Stimulated activated CD4-positive, alpha-beta T cell treated with anti-CD3 and anti-CD28 coated beads, Interleukin-1b, Interleukin-23, amount 100 ng/mL, for 48 hours (primary cell): ENCODE measurements around the gene PDE2A.
A peak's percentile ranks its signal among the peaks of the same experiment; 100 is the strongest.

Source experiments
- DNase-seq: peaks from one replicate; pipeline ENCODE4 v3.0.0-alpha.2; 2020

The PDE2A gene

DNA sequence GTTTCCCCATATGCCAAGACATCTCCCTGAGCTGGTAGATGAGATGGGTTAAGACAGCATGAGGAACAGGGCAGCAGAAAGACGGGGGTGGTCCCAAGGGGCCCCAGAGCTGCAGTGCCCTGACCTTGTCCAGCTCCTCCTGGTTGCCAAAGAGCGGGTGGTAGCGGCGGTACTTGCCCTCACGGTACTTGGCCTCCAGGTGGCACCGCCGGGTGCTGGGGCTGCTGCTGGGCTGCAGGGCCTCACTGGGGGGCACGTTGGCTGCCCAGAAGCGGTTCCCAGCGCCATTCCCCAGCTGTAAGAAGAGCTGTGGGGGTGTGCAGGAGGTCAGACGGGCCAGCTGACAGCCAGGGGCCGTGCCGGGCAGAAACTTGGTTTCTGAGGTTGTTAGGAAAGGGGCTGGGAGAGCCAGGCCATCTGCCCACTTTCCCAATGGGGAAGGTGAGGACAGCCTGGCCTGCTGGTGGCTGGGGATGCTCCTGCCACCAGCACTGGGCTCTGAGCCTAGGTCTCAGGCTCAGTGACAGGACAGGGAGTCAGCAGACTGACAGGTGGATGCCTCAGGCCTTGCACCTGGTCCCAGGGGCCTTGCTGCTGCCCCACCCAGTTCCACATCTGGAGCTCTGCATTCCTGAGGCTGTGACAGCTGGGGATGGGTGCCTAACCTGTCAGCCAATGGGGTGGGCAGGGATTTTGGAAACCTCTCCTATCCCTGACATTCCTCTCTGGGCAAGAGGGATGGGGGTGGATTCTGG, 30.0 kb upstream of the PDE2A start:
- DNase-seq, result no peak

DNA sequence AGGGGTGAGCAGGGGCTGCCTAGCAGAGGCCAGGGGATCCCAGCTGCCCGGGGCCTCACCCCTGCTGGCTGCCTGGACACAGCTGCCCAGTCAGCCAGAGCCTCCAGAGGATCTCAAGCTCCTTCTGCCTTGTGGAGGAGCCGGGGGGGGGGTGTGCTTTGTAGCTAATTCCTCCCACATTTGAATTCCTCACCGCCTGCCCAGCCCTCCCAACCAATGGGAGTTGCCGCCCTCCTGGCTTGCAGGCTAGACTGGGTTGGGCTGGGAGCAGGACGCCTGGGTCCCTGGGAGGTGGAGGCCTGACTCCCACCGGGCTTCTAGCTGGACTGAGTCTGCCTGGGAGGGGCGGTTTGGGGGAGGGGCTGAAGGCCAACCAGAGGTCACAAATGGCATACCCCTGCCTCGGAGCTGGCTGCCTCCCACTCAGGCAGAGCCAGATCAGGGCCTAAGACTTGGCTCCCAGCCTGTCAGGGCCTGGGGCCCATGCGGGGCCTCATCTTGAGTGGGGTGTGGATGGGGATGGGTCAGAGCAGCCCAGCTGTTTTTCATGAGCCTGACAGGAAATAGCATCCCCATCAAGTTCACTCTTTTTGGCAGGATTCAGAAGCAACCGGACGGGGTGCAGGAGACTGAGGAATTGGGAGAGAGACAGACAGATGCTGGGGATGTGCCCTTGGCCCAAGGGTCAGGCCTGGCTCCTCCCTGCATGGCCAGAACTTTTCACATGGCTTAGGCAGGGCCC, 29.2 kb upstream of the PDE2A start:
- no peak for DNase-seq

DNA sequence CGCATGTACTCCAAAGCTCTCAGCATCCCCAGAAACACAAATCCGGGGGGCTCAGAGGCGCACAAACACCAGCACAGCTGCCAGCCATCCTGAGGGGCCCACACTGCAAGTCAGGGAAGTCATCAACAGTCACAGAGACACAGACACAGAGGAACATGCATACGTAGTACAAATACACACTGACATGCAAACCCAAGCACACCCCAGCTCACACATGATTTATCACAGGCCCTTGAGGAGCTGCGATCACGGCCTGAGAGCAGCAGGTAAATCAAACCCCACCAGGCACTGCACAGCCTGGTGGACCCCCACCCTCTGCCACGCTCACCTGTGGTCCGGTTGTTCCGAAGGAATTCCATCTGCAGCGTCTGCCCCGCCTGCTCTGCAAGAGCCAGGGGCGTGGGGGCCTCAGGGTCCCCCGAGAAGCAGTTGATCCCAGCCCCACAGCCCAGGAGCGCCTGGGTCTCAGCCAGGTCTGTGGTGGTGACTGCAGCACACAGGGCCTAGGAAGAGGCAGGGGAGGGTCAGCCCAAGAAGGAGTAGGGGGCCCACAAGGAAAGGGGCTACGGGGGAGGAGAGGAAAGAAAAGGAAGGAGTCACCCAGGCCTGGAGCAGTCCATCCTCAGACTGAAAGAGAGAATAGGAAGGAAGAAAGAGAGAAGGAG, 28.5 kb upstream of the PDE2A start:
- DNase-seq, result no peak

DNA sequence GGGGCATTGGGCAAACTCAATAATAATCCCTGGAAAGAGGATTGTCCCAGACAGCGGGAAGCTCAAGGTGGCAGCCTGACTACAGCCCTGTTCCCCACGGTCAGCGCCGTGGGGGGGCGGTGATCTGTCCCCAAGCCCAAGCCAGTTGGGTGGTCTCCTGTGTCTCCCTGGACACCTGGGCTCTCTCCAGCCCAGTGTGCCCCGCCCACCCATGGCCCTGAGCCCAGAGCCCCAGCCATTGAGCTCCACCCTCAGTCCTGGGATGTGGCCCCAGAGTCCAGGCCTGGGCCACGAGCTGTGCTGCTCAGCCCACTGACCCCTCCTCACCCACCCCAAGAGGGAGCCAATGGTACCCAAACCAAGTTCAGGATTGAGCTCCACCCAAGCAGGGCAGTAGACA, 27.9 kb upstream of the PDE2A start:
- no peak for DNase-seq

DNA sequence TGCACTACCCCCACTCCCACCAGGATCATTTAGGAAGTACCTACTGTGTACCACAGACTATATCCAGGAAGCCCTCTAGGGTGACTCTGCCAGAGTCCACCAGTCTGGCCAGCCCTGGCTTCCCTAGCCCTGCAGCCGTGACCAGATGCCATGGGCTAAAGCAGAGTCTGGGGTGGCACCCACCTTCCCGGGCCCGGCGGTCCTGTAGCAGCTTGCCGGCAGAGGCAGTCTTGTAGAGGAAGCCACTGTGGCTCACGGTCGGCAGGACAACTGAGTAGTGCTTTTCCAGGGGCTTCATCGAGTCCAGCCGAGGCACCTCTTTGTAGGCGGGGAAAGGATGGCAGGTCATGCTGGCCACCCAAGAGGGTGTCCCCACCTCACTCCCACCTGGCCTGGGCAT, 27.2 kb upstream of the PDE2A start:
- no peak for DNase-seq

DNA sequence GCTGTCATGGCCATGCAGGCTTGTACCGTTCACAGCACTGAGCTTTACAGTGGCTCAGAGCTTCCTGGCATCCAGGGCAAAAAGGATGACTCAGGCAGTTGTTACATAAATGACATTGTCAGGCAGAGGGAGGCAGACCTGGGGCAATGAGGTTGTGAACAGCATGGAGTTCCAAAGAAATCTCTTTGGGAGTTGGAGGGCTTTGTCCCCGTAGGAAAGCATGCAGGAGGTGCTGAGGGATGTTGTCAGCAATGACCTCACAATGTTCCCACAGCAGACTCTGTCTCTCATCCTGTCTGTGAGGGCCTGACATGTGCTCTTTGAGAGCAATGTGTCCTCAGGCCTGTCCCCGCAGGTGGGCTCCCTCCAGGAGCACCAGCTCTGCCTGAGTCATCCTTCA, 25.9 kb upstream of the PDE2A start:
- DNase-seq, result no peak

DNA sequence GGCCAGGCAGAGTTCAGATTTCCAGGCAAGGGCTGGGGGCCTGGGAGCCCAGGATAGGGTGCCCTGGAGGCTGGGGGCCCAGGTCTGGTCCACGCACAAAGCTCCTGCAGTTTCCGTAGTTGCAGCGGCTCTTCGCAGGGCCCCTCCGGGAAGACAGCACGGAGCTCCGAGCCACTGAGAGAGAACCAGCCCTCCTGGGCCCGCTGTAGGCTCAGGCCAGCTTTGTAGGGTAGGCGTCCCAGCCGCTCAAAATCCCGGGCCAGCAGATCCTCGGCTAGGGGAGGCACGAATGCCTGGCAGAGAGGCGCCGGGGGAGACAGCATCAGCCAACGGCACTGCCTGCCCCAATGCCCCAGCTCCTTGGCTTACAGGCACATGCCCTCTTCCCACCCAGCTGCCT, 23.6 kb upstream of the PDE2A start:
- DNase-seq, result no peak

DNA sequence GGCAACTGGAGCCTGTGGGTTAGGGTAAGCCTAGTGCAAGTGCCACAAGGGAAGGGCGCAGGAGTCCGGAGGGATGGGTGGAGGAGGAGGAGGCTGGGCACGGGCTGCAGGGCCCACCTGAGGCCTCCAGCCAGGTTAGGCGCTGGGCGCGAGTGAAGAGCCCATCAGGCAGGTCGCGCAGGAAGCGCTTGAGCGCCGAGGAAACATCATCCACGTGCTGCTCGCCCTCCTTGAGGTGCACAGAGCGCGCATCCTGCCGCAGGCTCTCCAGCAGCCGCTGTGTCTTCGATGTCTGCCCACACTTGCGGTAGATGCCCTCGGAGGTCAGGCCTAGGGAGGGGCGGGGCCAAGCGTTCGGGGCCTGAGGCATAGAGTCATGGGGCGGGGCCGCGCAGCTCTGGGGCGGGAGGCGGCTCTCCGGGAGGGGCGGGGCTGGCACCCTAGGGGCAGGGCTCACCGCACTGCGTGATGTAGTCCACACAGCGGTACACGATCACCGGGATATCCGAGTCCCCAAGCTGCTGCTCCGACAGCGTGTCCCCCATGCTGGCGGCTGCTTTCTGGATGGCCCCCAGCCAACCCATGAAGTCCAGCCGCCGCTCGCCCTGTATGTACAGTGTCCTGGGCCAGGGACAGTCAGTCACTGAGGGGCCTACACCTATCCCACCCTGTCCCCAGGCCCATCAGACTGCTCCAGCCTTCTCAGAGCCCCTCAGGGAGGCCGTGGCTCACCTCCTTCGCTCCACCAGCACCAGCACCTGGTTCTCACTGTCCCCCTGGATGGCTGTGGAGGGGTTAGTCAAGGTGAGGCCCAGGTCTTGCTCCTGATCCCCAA, 22.9 kb upstream of the PDE2A start:
- DNase-seq, result no peak

DNA sequence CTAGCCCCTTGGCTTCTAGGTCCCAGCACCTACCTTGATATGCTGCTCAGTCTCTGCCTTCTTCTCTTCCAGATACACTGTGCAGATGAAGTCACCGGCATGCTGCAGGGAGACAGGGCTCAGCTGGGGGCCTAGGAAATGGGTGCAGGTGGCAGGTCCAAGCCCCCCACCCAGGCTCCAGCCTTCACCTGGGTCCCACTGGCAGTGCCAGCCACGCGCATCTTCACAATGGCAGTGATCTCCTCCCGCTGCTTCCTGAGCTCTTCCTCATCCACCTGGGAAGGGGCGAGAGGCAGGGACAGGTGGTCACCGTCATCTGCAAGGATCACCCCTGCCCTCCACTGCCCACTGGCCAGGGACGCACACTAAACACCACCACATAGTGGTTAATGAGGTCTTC, 21.1 kb upstream of the PDE2A start:
- DNase-seq, result no peak

DNA sequence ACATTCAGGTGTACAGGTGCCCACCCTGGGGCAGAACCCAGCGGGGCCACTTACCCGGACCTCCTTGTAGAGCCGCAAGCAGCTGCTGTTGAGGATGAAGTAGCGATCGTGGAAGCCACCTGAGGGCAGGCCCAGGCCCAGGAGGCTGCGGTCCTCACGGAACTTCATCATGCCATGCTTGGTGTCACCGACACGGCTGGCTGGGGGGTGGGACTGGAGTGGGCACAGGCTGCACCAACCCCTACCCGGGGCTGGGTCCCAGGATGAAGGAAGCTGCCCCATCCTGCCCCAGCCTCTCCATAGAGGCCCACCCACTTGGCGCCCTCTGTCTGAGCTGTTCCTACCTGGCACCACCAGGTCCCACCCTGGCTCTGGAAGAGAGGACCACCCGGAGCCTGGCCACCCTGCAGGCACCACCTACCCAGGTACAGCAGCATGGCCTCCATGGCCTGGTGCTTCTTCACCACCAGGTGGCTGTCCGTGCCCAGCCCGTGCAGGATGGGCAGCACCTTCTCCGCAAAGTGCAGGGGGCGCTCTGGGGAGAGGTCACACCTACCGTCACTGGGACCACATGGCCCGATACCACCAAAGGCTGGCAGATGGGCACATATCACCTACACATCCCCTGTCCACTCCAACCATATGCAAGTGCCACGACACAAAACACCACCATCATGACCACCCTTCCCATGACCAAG, 19.2 kb upstream of the PDE2A start:
- DNase-seq, result no peak

DNA sequence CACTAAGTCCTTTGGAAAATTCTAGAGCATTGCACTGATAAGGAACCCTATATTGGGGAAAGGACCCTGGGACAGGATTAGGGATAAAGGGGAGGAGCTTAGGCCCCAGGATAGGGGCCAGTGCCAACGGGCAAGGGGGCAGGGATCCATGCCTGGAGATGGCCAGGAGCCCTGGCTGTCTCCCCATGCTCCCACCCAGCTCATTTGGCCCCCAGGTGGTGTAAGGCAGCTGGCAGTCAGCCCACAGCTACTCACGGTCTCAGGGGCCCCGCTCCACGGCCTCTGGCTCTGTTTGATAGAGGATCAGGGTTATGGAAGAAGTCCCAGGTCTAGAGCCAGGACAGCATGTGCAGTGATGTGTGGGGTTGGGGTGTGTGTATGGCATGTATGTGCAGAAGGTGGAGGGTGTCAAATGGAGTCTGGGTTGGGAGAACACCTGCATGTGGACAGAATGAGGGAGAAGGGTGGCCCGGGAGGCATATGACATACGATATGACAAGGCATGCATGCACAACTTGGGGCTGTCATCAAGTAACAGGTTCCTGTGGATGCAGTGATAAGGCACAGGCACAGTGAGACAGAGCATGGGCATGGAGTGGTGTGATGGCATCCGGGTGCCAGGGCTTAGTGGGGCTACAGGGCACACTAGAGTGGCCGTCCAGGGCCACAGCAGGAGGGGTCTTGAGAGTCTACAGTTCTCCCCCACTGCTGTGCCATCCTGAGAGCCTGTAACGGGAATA, 18.4 kb upstream of the PDE2A start:
- no peak for DNase-seq

DNA sequence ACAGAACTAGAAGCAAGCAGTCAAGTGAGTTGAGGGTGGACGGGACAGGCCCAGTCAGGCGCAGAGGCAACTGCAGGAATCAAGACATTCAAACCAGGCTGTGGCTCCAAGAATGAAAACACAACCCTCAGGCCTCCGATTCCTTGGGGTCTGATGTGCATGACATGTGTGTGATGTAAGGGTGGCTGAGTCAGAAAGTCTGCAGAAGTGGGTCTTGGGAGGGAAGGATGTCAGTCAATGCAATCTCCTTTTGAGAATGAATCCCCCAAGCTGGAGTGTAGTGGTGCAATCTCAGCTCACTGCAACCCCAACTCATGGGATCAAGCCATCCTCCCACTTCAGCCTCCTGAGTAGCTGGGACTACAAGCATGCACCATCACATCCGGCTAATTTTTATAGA, 15.9 kb upstream of the PDE2A start:
- DNase-seq, result no peak

DNA sequence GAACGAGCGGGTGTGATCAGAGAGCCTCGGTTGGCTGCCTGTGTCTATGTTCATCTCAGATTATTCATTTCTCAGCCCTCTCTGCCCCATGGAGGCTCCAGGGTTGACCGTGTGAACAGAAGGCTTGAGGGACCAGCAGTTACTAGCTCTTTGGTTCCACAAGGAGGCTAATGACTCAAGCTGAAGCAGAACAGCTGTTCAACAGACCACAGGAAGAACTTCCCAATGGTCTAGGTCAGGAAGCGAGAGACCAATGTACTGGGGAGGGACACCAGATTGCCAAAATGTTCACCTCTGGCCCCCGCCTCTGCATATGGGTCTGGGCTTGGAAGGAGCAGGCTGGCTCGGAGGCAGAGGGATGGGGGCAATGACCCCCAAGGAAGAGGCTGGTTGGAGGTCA, 14.7 kb upstream of the PDE2A start:
- DNase-seq, result no peak

DNA sequence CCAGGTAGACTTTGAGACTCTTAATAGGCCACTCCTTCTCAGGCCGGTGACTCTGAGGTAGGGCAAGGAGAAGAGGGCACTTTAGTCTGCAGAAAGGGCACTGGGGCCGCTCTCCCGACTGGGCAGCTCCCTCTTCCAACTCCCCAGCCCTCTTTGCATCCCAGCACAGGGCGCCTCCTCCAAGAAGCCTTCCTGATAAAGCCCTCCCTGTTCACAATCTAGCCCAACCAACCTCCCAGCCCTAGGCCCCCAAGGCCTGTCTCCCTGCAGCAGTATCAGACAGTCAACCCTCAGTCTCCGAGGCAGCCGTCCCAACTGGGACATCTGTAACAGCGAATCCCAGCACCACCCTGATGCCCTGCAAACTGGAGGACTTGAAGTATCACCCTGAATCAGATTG, 14.3 kb upstream of the PDE2A start:
- no peak for DNase-seq

DNA sequence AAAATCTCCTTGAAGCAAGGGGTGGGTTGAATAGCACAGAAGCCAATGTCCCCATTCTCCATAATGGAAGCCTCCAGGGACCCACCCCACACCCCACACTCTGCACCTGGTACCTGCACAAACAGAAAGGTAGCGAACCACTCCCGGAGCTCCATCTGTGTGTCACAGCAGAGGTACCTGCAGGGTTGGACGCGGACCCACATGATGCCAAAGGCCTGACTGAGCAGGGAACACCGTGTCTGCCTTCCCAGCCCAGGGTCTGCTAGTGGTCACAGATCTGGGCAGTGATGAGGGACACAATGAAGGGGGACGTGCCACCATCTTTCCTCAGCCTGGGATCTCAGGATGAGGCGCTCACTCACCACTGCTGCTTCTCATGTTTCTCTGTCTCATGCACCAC, 13.1 kb upstream of the PDE2A start:
- no peak for DNase-seq

DNA sequence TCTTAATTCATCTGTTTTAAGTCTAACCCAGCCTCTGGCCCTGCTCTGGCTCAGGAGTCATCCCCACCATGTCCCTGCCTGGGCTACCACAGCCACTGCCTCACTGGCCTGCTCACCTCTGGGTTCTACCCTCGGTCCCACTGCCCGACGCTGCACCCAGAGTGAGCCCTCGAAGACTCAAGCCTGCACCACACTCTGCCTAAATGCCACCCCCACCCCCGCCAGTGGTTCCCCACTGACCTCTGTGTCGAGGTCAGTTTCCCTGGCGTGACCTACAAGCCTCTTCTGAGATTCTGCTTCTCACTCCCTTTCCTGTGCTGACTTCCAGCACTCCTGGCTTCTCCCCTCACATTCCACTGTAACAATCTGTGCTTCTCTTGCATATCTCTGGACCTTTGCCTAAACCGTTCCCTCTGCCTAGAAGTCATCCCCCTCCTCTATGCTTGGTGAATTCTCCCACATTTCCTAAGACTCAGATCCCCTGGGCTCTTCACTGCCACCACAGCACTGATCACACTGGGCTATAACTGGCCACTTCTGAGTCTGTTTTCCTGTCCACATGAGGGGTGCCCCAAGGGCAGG, 12.5 kb upstream of the PDE2A start:
- no peak for DNase-seq

DNA sequence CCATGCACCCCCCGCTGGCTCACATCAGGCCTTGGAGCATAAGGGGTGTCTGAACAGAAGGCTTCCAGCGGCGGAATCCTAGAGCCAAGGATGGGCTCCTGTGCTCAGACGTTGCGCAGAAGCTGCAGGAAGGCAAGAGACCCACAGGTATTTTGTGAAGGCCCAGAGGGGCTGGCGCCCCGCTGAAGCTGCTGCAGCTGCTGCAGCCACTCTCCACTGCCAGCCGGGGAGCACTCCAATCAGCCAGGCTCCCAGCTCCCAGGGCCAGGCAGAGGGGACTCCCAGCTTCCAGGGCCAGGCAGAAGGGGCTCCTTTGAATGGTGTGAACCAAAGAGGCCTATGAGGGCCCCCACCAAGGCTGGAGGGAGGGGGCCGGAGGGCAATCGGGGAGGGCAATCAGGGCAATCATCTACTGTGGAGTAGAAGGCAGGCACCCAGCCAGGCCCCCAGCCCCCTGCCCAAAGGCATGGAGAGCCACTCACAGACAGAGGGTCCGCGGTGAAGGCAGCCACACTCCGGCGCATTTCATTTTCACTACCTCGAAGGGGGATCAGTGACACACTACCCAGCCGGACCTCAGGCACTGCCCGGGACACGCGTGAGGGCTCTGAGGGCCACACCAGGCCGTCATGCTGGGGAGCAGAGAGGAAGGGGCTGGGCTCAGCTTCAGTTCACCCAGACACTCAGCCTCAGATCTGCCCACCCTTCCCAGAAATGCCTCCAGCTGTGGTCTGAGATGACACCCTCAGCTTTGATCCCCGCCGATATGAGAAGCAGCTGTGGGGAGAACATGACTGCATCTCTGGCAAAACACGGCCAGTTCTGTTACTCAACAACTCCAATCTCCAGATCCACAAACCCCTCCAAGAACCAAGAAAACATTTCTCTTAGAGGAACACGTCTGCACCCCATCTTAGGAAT, 11.6 kb upstream of the PDE2A start:
- DNase-seq, result peak; percentile 75

DNA sequence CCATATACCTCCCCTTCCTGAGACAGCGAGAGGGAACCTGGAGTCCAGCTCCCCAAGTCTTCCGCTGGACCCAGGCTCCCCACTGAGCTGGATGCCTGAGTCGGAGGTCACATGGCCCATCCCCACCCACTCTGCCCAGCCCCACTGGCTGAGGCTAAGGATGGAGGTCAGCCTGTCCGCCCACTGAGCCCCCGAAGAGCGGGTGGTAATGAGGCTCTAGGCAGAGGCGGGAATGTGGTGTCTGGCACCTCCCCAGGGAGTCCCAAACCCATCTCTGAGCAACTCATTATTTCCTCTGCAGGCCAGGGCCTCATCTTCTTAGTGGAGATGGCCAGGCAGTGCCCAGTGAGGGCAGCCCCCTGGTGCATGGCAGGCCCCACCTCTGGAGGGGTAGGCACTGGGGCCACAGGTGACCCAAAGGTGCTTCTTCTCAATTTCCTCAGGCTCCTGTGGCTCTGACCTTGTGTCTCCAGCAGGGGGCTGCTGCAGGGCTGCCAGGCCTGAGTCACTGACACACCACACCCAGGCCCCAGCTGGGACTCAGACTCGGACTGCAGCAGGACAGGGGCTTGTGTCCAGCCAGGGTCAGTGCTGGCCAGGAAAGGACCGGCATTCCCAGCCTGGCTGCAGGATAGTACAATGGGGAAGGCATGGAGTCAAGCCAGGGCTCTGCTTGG, 10.2 kb upstream of the PDE2A start:
- DNase-seq, result peak; percentile 50

DNA sequence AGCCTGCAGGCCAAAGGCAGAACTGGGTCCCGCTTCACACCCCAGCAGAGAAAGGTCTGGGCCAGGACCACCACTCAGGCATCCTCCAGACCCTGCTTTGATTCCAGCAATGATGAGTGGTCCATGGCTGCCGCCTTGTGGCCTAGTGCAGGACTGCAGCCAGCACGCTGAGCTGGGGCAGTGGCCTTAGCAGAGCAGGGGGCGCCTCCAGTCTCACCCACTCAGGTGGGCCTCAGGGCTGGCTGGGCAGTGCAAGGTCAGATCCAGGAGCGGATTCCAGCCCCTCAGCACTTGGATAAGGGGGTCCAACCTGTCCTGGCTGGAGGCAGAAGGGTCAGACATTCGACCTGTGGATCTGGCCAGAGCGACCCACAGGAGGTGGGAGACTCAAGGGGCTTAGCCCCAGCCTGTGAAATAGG, 9.6 kb upstream of the PDE2A start:
- peak; percentile 64 for DNase-seq

DNA sequence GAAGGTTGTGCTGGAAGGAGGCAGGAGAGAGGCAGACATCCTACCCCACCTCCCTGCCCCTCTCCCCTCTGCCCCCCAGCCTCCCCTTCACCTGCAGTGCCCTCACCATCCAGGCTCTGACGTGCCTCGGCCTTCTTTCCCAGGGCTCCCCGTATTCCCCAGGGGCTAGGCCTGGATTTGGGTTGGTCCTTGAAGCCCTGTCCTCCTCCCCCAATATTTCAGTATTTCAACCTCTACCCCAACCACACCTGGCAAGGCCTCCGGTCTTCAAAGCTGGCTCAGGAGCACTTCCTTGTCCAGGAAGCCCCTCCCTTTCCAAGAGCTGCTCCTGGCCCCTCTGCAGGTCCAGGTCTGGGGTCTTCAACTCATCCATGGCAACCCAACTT, 8.6 kb upstream of the PDE2A start:
- no peak for DNase-seq
